ENCODE results near the gene MED28. TPM values are rescaled to one million over a fixed set of nuclear protein-coding genes. Genes with fewer than 3 reads are reported as not detected.
"Not testable (repeated sequence)": the region's sequence is repeated elsewhere in the genome, so short reads cannot be mapped to it uniquely, and the experiment has no call there.

Gene MED28
- total RNA-seq, result 30.7 TPM
- long read RNA-seq, full-length matches to known transcripts, result 73 of 79 reads
- long read RNA-seq, partial matches to known transcripts, result 2 of 79 reads
- long read RNA-seq, other reads (novel, unspliced or antisense), result 4 of 79 reads

GRCh38 chr4:17614416-17615299 lies at the start of gene MED28:
Gene MED28, plus strand, starts transcription at chr4:17614641. Its CDS starts 14 bp downstream, at chr4:17614655.
- DNase-seq (ENCODE audit: low spot score), result peak; percentile 98

- no peak for DNase-seq (ENCODE audit: low spot score)
Measured at GRCh38 chr4:17565846-17566245, 48.6 kb upstream of the MED28 start.

GRCh38 chr4:17567271-17567670 lies 47.2 kb upstream of the MED28 start:
- no peak for DNase-seq (ENCODE audit: low spot score)

GRCh38 chr4:17574206-17574605 lies 40.2 kb upstream of the MED28 start:
- no peak for DNase-seq (ENCODE audit: low spot score)

GRCh38 chr4:17575177-17575576 lies 39.3 kb upstream of the MED28 start:
- DNase-seq (ENCODE audit: low spot score), result not testable (repeated sequence)

- DNase-seq (ENCODE audit: low spot score), result peak; percentile 99
Measured at GRCh38 chr4:17576932-17577664, 37.3 kb upstream of the MED28 start, which contains the start of gene LAP3. Gene LAP3, plus strand, starts transcription at chr4:17577198. Its CDS starts 268 bp downstream, at chr4:17577466.

- DNase-seq (ENCODE audit: low spot score), result no peak
Measured at GRCh38 chr4:17577665-17578481, 36.6 kb upstream of the MED28 start.

GRCh38 chr4:17578482-17578891 lies 36.0 kb upstream of the MED28 start:
- DNase-seq (ENCODE audit: low spot score), result no peak

- DNase-seq (ENCODE audit: low spot score), result no peak
Measured at GRCh38 chr4:17580969-17581368, 33.5 kb upstream of the MED28 start.

- DNase-seq (ENCODE audit: low spot score), result no peak
Measured at GRCh38 chr4:17583276-17583675, 31.2 kb upstream of the MED28 start.

- DNase-seq (ENCODE audit: low spot score), result no peak
Measured at GRCh38 chr4:17583941-17584340, 30.5 kb upstream of the MED28 start.

GRCh38 chr4:17584521-17585213 lies 29.8 kb upstream of the MED28 start:
- DNase-seq (ENCODE audit: low spot score), result no peak

GRCh38 chr4:17587094-17587822 lies 27.2 kb upstream of the MED28 start:
- no peak for DNase-seq (ENCODE audit: low spot score)

GRCh38 chr4:17589355-17589754 lies 25.1 kb upstream of the MED28 start:
- DNase-seq (ENCODE audit: low spot score), result no peak

GRCh38 chr4:17595471-17596005 lies 18.9 kb upstream of the MED28 start:
- DNase-seq (ENCODE audit: low spot score), result no peak

- no peak for DNase-seq (ENCODE audit: low spot score)
Measured at GRCh38 chr4:17597517-17597916, 16.9 kb upstream of the MED28 start.

- DNase-seq (ENCODE audit: low spot score), result no peak
Measured at GRCh38 chr4:17599826-17600225, 14.6 kb upstream of the MED28 start.

- DNase-seq (ENCODE audit: low spot score), result no peak
Measured at GRCh38 chr4:17605236-17605635, 9.2 kb upstream of the MED28 start.

- no peak for DNase-seq (ENCODE audit: low spot score)
Measured at GRCh38 chr4:17613761-17614415, 553 bp upstream of the MED28 start.
